ENCODE measurements around the gene SLC26A8. TPM values are rescaled to one million over a fixed set of nuclear protein-coding genes. Genes with fewer than 3 reads are reported as not detected.

Gene SLC26A8
- total RNA-seq, 1 experiment from 2014 or later, result 0.09 TPM

DNA sequence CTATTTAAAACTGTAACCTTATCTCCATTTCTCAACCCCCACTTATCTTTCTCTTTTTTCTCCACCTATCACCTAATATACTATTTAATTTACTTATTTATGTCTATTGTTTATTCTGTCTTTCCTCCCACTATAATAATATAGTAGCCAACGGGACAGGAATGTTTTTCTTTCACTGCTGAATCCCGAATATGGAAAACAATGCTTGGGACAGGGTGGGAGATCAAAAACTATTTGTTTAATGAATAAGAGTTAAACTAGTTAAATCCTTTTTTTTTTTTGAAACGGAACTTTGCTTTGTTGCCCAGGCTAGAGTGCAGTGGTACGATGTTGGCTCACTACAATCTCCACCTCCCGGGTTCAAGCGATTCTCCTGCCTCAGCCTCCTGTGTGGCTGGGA is 109.9 kb downstream of the SLC26A8 start:
- peaks cover 28% of the 10 kb centered on the region; the same call in 1 of the 2 replicates for H3K79me2 ChIP-seq (ENCODE audit: insufficient read depth, low read length)
- no peaks in the 10 kb centered on the region for H3K27me3 Mint-ChIP-seq (ENCODE audit: low read depth)

More for the DNA sequence above, 109.9 kb downstream of the SLC26A8 start:
- Histone ChIP-seq H3K14ac (ENCODE audit: insufficient read depth, low read length) (no peak overlapping the region), H3K9ac (ENCODE audit: extremely low read depth, insufficient read length, low read length) (no peak overlapping the region), H3K9me3 (ENCODE audit: control insufficient read depth, low read depth, low read length) (peaks cover 24% of the 10 kb centered on the region), H3K4me1 (ENCODE audit: insufficient read depth, low read length) (no peaks in the 10 kb centered on the region; the same call in none of the 2 replicates), H3K56ac (ENCODE audit: insufficient read length, low read depth, low read length) (no peak overlapping the region), H3K23me2 (ENCODE audit: insufficient read length, low read depth, low read length, poor library complexity, severe bottlenecking) (peaks cover 1% of the 10 kb centered on the region), H3K79me1 (ENCODE audit: insufficient read depth, low read depth, low read length, poor library complexity, severe bottlenecking) (peaks cover 9% of the 10 kb centered on the region), H2BK20ac (ENCODE audit: low read depth, low read length, poor library complexity, severe bottlenecking) (no peak overlapping the region), H3T11ph (ENCODE audit: low read length) (no peak overlapping the region), H3K27ac (ENCODE audit: insufficient read length, low read depth, low read length) (no peak overlapping the region), H3K4ac (ENCODE audit: low read depth, low read length) (no peak overlapping the region), H3K27me3 (ENCODE audit: insufficient read depth, low read length) (no peaks in the 10 kb centered on the region), H3K18ac (ENCODE audit: insufficient read length, low read depth, low read length) (no peak overlapping the region), H2AK5ac (ENCODE audit: insufficient read length, low read length) (no peak overlapping the region), H4K20me1 (ENCODE audit: control insufficient read depth, insufficient read depth, insufficient read length) (no peaks in the 10 kb centered on the region), H2BK15ac (ENCODE audit: low read depth, low read length) (no peak overlapping the region), H2BK5ac (ENCODE audit: insufficient read length, low read length) (no peak overlapping the region), H2AFZ (ENCODE audit: low read length) (no peak overlapping the region), H2BK12ac (ENCODE audit: insufficient read length, low read depth, low read length) (no peak overlapping the region), H2BK120ac (ENCODE audit: low read depth, low read length, poor library complexity, severe bottlenecking) (no peak overlapping the region), H3K23ac (ENCODE audit: insufficient read length, low read depth, low read length) (no peak overlapping the region), H4K5ac (ENCODE audit: insufficient read length, low read depth, low read length) (no peak overlapping the region), H3K4me2 (ENCODE audit: insufficient read depth, insufficient read length, low read length) (no peak overlapping the region), H4K91ac (ENCODE audit: insufficient read length, low read depth, low read length) (no peak overlapping the region), H4K8ac (replicated peaks; ENCODE audit: insufficient read length, low read depth, low read length) (no peak overlapping the region)
- Mint-ChIP-seq H3K4me1 (peaks cover 16 to 19% of the 10 kb centered on the region in 2 experiments), H3K27ac (no peak overlapping the region; a peak in 1 of 7 replicates), H3K4me3 (no peak overlapping the region), H3K9me3 (peaks cover 23 to 27% of the 10 kb centered on the region in 2 experiments), H3K36me3 (ENCODE audit: insufficient read depth in 1 of 3, low read depth in 3 of 3) (peaks cover 65 to 75% (median 69%) of the 10 kb centered on the region in 3 experiments)
- TF ChIP-seq, protein P1, sequence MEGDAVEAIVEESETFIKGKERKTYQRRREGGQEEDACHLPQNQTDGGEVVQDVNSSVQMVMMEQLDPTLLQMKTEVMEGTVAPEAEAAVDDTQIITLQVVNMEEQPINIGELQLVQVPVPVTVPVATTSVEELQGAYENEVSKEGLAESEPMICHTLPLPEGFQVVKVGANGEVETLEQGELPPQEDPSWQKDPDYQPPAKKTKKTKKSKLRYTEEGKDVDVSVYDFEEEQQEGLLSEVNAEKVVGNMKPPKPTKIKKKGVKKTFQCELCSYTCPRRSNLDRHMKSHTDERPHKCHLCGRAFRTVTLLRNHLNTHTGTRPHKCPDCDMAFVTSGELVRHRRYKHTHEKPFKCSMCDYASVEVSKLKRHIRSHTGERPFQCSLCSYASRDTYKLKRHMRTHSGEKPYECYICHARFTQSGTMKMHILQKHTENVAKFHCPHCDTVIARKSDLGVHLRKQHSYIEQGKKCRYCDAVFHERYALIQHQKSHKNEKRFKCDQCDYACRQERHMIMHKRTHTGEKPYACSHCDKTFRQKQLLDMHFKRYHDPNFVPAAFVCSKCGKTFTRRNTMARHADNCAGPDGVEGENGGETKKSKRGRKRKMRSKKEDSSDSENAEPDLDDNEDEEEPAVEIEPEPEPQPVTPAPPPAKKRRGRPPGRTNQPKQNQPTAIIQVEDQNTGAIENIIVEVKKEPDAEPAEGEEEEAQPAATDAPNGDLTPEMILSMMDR (conservative IDR thresholded peaks at IDR 0.05), result no peak
- no CpG with 5 or more reads among the region's 6 CpGs for WGBS (ENCODE audit: extremely low coverage, insufficient read length, low lambda C conversion rate)
- no peak for DNase-seq
